ENCODE results near the gene GNG3. TPM values are rescaled to one million over a fixed set of nuclear protein-coding genes. Genes with fewer than 3 reads are reported as not detected.
"Not testable (repeated sequence)": the region's sequence is repeated elsewhere in the genome, so short reads cannot be mapped to it uniquely, and the experiment has no call there.

GNG3 gene
- polyA plus RNA-seq, 2 of the 4 experiments (the other 2 are of a cell fraction), result not detected

DNA sequence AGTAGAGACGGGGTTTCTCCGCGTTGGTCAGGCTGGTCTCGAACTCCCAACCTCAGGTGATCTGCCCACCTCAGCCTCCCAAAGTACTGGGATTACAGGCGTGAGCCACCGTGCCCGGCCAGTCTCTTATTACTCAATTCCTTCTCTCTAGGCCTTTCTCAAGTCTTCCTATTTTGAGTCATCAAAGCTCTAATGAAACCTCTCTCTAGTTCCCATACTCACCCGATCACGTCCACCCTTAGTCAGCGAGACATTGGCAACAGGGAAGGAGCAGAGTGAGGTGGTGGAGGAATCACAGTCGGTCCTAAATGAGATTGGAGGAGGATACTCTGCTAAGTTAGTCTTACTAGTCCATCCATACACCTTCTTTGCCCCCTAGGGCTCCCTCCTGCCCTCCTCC is 5.2 kb upstream of the GNG3 start (continued):
- TF ChIP-seq, protein P1, sequence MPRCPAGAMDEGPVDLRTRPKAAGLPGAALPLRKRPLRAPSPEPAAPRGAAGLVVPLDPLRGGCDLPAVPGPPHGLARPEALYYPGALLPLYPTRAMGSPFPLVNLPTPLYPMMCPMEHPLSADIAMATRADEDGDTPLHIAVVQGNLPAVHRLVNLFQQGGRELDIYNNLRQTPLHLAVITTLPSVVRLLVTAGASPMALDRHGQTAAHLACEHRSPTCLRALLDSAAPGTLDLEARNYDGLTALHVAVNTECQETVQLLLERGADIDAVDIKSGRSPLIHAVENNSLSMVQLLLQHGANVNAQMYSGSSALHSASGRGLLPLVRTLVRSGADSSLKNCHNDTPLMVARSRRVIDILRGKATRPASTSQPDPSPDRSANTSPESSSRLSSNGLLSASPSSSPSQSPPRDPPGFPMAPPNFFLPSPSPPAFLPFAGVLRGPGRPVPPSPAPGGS (IDR thresholded peaks at IDR 0.05), result no peak
- TF ChIP-seq CHD4 (IDR thresholded peaks at IDR 0.05; ENCODE audit: borderline replicate concordance), result no peak
- TF ChIP-seq EHF (CRISPR knock-in tag; IDR thresholded peaks at IDR 0.05), result no peak
- TF ChIP-seq CEBPB (IDR thresholded peaks at IDR 0.05), result no peak
- TF ChIP-seq, protein P2, sequence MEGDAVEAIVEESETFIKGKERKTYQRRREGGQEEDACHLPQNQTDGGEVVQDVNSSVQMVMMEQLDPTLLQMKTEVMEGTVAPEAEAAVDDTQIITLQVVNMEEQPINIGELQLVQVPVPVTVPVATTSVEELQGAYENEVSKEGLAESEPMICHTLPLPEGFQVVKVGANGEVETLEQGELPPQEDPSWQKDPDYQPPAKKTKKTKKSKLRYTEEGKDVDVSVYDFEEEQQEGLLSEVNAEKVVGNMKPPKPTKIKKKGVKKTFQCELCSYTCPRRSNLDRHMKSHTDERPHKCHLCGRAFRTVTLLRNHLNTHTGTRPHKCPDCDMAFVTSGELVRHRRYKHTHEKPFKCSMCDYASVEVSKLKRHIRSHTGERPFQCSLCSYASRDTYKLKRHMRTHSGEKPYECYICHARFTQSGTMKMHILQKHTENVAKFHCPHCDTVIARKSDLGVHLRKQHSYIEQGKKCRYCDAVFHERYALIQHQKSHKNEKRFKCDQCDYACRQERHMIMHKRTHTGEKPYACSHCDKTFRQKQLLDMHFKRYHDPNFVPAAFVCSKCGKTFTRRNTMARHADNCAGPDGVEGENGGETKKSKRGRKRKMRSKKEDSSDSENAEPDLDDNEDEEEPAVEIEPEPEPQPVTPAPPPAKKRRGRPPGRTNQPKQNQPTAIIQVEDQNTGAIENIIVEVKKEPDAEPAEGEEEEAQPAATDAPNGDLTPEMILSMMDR (IDR thresholded peaks at IDR 0.05), result no peak
- TF ChIP-seq, protein P3, sequence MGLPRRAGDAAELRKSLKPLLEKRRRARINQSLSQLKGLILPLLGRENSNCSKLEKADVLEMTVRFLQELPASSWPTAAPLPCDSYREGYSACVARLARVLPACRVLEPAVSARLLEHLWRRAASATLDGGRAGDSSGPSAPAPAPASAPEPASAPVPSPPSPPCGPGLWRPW (IDR thresholded peaks at IDR 0.05), result no peak
- no peak for TF ChIP-seq JUN (IDR thresholded peaks at IDR 0.05)
- TF ChIP-seq, protein P4, sequence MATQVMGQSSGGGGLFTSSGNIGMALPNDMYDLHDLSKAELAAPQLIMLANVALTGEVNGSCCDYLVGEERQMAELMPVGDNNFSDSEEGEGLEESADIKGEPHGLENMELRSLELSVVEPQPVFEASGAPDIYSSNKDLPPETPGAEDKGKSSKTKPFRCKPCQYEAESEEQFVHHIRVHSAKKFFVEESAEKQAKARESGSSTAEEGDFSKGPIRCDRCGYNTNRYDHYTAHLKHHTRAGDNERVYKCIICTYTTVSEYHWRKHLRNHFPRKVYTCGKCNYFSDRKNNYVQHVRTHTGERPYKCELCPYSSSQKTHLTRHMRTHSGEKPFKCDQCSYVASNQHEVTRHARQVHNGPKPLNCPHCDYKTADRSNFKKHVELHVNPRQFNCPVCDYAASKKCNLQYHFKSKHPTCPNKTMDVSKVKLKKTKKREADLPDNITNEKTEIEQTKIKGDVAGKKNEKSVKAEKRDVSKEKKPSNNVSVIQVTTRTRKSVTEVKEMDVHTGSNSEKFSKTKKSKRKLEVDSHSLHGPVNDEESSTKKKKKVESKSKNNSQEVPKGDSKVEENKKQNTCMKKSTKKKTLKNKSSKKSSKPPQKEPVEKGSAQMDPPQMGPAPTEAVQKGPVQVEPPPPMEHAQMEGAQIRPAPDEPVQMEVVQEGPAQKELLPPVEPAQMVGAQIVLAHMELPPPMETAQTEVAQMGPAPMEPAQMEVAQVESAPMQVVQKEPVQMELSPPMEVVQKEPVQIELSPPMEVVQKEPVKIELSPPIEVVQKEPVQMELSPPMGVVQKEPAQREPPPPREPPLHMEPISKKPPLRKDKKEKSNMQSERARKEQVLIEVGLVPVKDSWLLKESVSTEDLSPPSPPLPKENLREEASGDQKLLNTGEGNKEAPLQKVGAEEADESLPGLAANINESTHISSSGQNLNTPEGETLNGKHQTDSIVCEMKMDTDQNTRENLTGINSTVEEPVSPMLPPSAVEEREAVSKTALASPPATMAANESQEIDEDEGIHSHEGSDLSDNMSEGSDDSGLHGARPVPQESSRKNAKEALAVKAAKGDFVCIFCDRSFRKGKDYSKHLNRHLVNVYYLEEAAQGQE (IDR thresholded peaks at IDR 0.05), result no peak
- TF ChIP-seq JUNB (IDR thresholded peaks at IDR 0.05), result no peak
- TF ChIP-seq RNF2 (IDR thresholded peaks at IDR 0.05; ENCODE audit: borderline replicate concordance, low read depth), result no peak

DNA sequence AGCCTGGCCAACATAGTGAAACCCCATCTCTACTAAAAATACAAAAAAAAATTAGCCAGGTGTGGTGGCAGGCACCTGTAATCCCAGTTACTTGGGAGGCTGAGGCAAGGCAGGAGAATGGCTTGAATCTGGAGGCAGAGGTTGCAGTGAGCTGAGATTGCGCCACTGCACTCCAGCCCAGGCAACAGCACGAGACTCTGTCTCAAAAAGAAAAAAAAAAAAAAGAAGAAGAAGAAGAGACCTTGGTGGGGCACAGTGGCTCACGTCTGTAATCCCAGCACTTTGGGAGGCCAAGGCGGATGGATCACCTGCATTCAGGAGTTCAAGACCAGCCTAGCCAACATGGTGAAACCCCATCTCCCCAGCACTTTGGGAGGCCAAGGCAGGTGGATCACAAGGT is 3.6 kb upstream of the GNG3 start:
- not testable (repeated sequence) for DNase-seq (ENCODE audit: low read depth in 1 of 2, low spot score in 1 of 2); H3K4me2 ChIP-seq; H3K27ac ChIP-seq; ATAC-seq; H3K4me3 ChIP-seq; FAIRE-seq; H3K9me3 ChIP-seq
- CTCF ChIA-PET, result interaction anchor here (1.1 to 4.5 kb wide), 6 partner anchors 10 to 66 kb away, joined by 3 to 39 read pairs (median 6); partner anchors contain the start of gene LRRN4CL
- peaks cover 18% of the 10 kb centered on the region for H3K4me1 ChIP-seq
- 98% methylated on average over 4 of the region's 4 CpGs for WGBS (ENCODE audit: missing lambda C conversion rate)
- POLR2A ChIA-PET, result interaction anchor here (1.1 kb wide), 1 partner anchor 32 kb away, joined by 3 read pairs; the partner anchor contains the start of gene LBHD1

DNA sequence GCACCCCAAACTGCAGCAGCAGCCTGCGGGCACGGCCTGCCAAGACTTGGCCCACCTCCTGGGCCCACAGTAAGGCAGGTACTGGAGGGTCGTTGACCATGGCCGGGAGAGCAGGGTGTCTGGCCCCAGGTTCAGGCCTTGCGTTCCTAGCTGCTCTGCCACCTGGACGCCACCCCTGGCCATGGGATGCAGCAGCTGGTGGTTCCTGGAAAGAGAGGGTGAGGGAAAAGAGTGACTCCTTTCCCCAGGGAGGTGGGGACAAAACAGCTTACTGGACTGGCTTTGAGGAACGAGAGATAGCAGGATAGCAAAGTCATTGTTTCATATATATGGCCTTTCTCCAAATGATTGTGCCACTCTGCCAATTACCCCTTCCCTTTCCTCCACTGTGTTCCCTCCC is 2.1 kb upstream of the GNG3 start:
- Histone ChIP-seq H3K4me2 (peak overlapping the region; percentile 78), H3K4me3 (peak overlapping the region; percentile 69), H3K9me3 (no peaks in the 10 kb centered on the region), H3K27ac (peak overlapping the region; percentile 80 to 92), H3K4me1 (peaks cover 26% of the 10 kb centered on the region)
- TF ChIP-seq GATA3 (IDR thresholded peaks at IDR 0.05; ENCODE audit: borderline replicate concordance) (no peak), EHF (CRISPR knock-in tag; IDR thresholded peaks at IDR 0.05) (no peak), KDM5A (IDR thresholded peaks at IDR 0.05) (no peak), FOSB (CRISPR knock-in tag; IDR thresholded peaks at IDR 0.05) (no peak), POLR2A (IDR thresholded peaks at IDR 0.05; ENCODE audit: low read length) (no peak), ESRRA (IDR thresholded peaks at IDR 0.05; ENCODE audit: borderline replicate concordance, low read length) (no peak), CHD4 (IDR thresholded peaks at IDR 0.05; ENCODE audit: borderline replicate concordance) (no peak), ZSCAN20 (CRISPR knock-in tag; IDR thresholded peaks at IDR 0.05) (no peak), RFX5 (IDR thresholded peaks at IDR 0.05) (no peak), BHLHE40 (IDR thresholded peaks at IDR 0.05; ENCODE audit: low read depth, low read length) (no peak), HOXA7 (CRISPR knock-in tag; IDR thresholded peaks at IDR 0.05) (no peak)
- TF ChIP-seq, protein P5, sequence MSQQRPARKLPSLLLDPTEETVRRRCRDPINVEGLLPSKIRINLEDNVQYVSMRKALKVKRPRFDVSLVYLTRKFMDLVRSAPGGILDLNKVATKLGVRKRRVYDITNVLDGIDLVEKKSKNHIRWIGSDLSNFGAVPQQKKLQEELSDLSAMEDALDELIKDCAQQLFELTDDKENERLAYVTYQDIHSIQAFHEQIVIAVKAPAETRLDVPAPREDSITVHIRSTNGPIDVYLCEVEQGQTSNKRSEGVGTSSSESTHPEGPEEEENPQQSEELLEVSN (IDR thresholded peaks at IDR 0.05; ENCODE audit: borderline replicate concordance, low read depth), result no peak
- TF ChIP-seq, protein P2 (IDR thresholded peaks at IDR 0.05), result no peak
- TF ChIP-seq, protein P6, sequence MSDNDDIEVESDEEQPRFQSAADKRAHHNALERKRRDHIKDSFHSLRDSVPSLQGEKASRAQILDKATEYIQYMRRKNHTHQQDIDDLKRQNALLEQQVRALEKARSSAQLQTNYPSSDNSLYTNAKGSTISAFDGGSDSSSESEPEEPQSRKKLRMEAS (IDR thresholded peaks at IDR 0.05), result no peak
- FAIRE-seq, result no peak
- ChIA-PET CTCF (interaction anchor here (0.7 to 5.3 kb wide), 10 partner anchors 11 to 317 kb away, joined by 3 to 39 read pairs (median 5); partner anchors contain the start of gene LRRN4CL), POLR2A (interaction anchor here (1.1 to 6.1 kb wide), 7 partner anchors 22 to 136 kb away, joined by 4 to 64 read pairs (median 7); partner anchors contain the start of genes C11orf98, CSKMT, HNRNPUL2 and LBHD1)
- DNase-seq (ENCODE audit: low read depth in 1 of 2, low spot score in 1 of 2), result peak in 1 of 2 experiments; percentile 49
- peak; percentile 2 to 9; a peak in 3 of 6 replicates for ATAC-seq
- WGBS (ENCODE audit: missing lambda C conversion rate), result 56% methylated on average over 6 of the region's 7 CpGs

Measured in A549 (cell line).